CD4-positive, alpha-beta T cell treated with Interleukin-15 for 1 hour (primary cell): ENCODE data around the gene CCDC192.
"Not testable (repeated sequence)": the region's sequence is repeated elsewhere in the genome, so short reads cannot be mapped to it uniquely, and the experiment has no call there.

Experiments used
- DNase-seq: peaks from one replicate; pipeline ENCODE4 v3.0.0-alpha.2; 2020

CCDC192 gene

GRCh38 chr5:127702926-127703561, at the start of gene CCDC192:
CCDC192 (plus strand) TSS chr5:127703391; CDS start chr5:127703446, 55 bp downstream.
- DNase-seq = no peak

GRCh38 chr5:127656825-127657224, 46.4 kb upstream of the CCDC192 start:
- no peak for DNase-seq

- DNase-seq = no peak
These were observed 43.0 kb upstream of the CCDC192 start for GRCh38 chr5:127660047-127660733.

- DNase-seq = no peak
These were observed 39.1 kb upstream of the CCDC192 start for GRCh38 chr5:127664093-127664492.

- DNase-seq = no peak
These were observed 37.5 kb upstream of the CCDC192 start for GRCh38 chr5:127665641-127666040.

- no peak for DNase-seq
These were observed 37.0 kb upstream of the CCDC192 start for GRCh38 chr5:127666043-127666716.

GRCh38 chr5:127667926-127668325, 35.3 kb upstream of the CCDC192 start:
- DNase-seq = no peak

GRCh38 chr5:127671218-127671617, 32.0 kb upstream of the CCDC192 start:
- DNase-seq = no peak

GRCh38 chr5:127673117-127673800, 29.9 kb upstream of the CCDC192 start:
- DNase-seq = no peak

- DNase-seq = not testable (repeated sequence)
These were observed 26.2 kb upstream of the CCDC192 start for GRCh38 chr5:127676951-127677350.

GRCh38 chr5:127679691-127680330, 23.4 kb upstream of the CCDC192 start:
- not testable (repeated sequence) for DNase-seq

- no peak for DNase-seq
These were observed 22.6 kb upstream of the CCDC192 start for GRCh38 chr5:127680595-127680994.

- no peak for DNase-seq
These were observed 20.2 kb upstream of the CCDC192 start for GRCh38 chr5:127683008-127683407.

- DNase-seq = no peak
These were observed 18.3 kb upstream of the CCDC192 start for GRCh38 chr5:127684726-127685467.

GRCh38 chr5:127685662-127686061, 17.5 kb upstream of the CCDC192 start:
- DNase-seq = no peak

GRCh38 chr5:127686424-127686823, 16.8 kb upstream of the CCDC192 start:
- no peak for DNase-seq

- no peak for DNase-seq
These were observed 8.5 kb upstream of the CCDC192 start for GRCh38 chr5:127694518-127695171.

GRCh38 chr5:127695346-127695745, 7.8 kb upstream of the CCDC192 start:
- DNase-seq = no peak

- DNase-seq = no peak
These were observed 6.5 kb upstream of the CCDC192 start for GRCh38 chr5:127696683-127697082.

GRCh38 chr5:127697894-127698600, 5.1 kb upstream of the CCDC192 start:
- DNase-seq = no peak

GRCh38 chr5:127699416-127699815, 3.8 kb upstream of the CCDC192 start:
- no peak for DNase-seq
